SH-SY5Y (cell line): ENCODE measurements around the gene SEPTIN1.

ENCODE experiments used
- GATA2 ChIP-seq: IDR thresholded peaks from 2 replicates; pipeline ENCODE4 v1.6.1; 2011; ENCODE audit warnings: mild to moderate bottlenecking, low read depth, low read length
- GATA3 ChIP-seq: IDR thresholded peaks from 2 replicates; pipeline ENCODE4 v1.6.1; 2011; ENCODE audit warnings: low read depth, mild to moderate bottlenecking, low read length, moderate library complexity

GRCh38 chr16:30380072-30380802 lies 2.1 kb downstream of the SEPTIN1 start:
- TF ChIP-seq GATA3: no peak
- no peak for TF ChIP-seq GATA2
